HL-60 (cell line): Measurements from ENCODE around the gene ULBP2.
"Not testable (repeated sequence)": the region's sequence is repeated elsewhere in the genome, so short reads cannot be mapped to it uniquely, and the experiment has no call there.

Source experiments
- DNase-seq, 2 experiments: peaks; one replicate each; pipeline ENCODE4 v3.0.0-alpha.2; 2010 to 2020; ENCODE audit warnings: low read depth in 1 of 2, low spot score in 1 of 2
- H3K27ac ChIP-seq: fragments of 250-450 bp; sonication (Bioruptor Pico); replicated peaks from 2 replicates; pipeline ENCODE4 v1.5.1; 2020; ENCODE audit warnings: mild to moderate bottlenecking, moderate library complexity
- H3K27me3 ChIP-seq: fragments of 250-450 bp; sonication (Bioruptor Pico); 2 replicates; pipeline ENCODE4 v1.5.1; 2021; ENCODE audit warnings: mild to moderate bottlenecking, moderate library complexity; ENCODE audit not compliant: insufficient read depth, poor library complexity, severe bottlenecking
- H3K4me3 ChIP-seq: replicated peaks from 2 replicates; pipeline ENCODE4 v1.5.1; 2011; ENCODE audit warnings: mild to moderate bottlenecking, control low read depth, low read length; ENCODE audit not compliant: insufficient read depth
- CTCF ChIP-seq: IDR thresholded peaks from one replicate; pipeline ENCODE4 v1.5.1; 2011; ENCODE audit warnings: low read length, control low read depth, inconsistent platforms; ENCODE audit not compliant: insufficient read depth
- GABPA ChIP-seq: IDR thresholded peaks from 2 replicates; pipeline ENCODE4 v1.6.1; 2012; ENCODE audit warnings: low read depth
- POLR2AphosphoS5 ChIP-seq: IDR thresholded peaks from 2 replicates; pipeline ENCODE4 v1.6.1; 2012; ENCODE audit warnings: low read depth
- SPI1 ChIP-seq: IDR thresholded peaks from 2 replicates; pipeline ENCODE4 v1.6.1; 2012; ENCODE audit warnings: low read depth, mild to moderate bottlenecking, borderline replicate concordance
- TF ChIP-seq, protein P1 (sequence below): IDR thresholded peaks from 2 replicates; pipeline ENCODE4 v1.6.1; 2012; ENCODE audit warnings: low read depth; ENCODE audit not compliant: insufficient replicate concordance

Gene ULBP2

DNA sequence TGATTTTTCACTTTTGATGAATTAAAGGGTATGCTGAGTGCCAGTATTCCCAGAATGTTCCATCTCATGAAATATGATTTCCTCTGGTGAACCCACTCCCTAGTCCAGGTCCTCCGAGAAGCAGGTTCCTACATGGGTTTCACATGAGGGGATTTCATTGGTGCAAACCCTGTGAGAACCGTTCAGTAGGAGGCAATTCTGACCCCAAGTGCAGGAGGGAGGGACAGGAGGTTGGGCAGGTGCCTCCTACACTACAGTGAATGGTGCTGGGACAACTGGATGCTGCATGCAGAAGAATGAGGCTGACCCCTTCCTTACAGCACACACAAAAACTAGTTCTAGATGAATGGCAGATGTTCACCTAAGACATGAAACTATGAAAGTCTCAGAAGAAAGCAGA, 5.1 kb upstream of the ULBP2 start:
- no peak for TF ChIP-seq POLR2AphosphoS5
- no peak for TF ChIP-seq SPI1
- TF ChIP-seq GABPA: no peak
- no peak for TF ChIP-seq CTCF
- TF ChIP-seq, protein P1, sequence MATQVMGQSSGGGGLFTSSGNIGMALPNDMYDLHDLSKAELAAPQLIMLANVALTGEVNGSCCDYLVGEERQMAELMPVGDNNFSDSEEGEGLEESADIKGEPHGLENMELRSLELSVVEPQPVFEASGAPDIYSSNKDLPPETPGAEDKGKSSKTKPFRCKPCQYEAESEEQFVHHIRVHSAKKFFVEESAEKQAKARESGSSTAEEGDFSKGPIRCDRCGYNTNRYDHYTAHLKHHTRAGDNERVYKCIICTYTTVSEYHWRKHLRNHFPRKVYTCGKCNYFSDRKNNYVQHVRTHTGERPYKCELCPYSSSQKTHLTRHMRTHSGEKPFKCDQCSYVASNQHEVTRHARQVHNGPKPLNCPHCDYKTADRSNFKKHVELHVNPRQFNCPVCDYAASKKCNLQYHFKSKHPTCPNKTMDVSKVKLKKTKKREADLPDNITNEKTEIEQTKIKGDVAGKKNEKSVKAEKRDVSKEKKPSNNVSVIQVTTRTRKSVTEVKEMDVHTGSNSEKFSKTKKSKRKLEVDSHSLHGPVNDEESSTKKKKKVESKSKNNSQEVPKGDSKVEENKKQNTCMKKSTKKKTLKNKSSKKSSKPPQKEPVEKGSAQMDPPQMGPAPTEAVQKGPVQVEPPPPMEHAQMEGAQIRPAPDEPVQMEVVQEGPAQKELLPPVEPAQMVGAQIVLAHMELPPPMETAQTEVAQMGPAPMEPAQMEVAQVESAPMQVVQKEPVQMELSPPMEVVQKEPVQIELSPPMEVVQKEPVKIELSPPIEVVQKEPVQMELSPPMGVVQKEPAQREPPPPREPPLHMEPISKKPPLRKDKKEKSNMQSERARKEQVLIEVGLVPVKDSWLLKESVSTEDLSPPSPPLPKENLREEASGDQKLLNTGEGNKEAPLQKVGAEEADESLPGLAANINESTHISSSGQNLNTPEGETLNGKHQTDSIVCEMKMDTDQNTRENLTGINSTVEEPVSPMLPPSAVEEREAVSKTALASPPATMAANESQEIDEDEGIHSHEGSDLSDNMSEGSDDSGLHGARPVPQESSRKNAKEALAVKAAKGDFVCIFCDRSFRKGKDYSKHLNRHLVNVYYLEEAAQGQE: no peak
- Histone ChIP-seq H3K4me3 (no peak overlapping the region), H3K27me3 (peaks cover 68% of the 10 kb centered on the region), H3K27ac (no peak overlapping the region)
- DNase-seq: no peak

DNA sequence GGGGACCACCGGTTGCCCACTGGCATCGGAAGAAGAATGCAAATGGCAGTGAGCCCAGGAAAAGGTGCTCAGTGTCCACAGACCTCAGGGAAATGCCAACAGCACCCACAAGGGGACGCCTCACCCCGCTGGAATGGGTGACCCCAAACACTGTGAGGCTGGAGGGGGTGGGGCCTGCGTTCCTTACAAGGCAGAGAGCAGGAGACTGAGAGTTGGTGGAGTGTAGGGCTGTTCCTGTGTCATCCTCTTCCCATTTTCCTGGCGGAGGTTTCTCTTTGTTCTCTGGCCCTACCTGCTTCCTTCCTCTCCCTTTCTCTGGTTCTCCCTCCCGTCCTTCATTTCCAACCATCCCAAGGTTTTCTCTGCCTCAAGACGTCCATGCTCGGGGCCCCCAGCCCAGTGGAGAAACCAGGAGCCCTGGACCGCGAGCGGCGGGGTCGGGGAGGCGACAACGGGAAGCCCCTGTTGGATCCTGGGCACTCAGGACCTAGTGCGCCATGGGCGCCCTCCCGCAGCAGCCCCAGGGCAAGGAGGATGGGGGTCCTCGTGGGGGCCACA, 3.7 kb upstream of the ULBP2 start:
- DNase-seq, H3K27ac ChIP-seq: not testable (repeated sequence)
- peaks cover 70% of the 10 kb centered on the region for H3K27me3 ChIP-seq
- peak overlapping the region; percentile 30 for H3K4me3 ChIP-seq

- Histone ChIP-seq H3K4me3 (peak overlapping the region; percentile 30), H3K27me3 (peaks cover 67% of the 10 kb centered on the region), H3K27ac (no peak overlapping the region)
- no peak for TF ChIP-seq SPI1
- TF ChIP-seq POLR2AphosphoS5: no peak
- TF ChIP-seq GABPA: no peak
- TF ChIP-seq, protein P1: no peak
- no peak for DNase-seq
Measured at GRCh38 chr6:149938571-149939355, 3.1 kb upstream of the ULBP2 start.

- no peak for DNase-seq
- no peak overlapping the region for H3K27ac ChIP-seq
- H3K27me3 ChIP-seq: peaks cover 67% of the 10 kb centered on the region
- TF ChIP-seq, protein P1: no peak
- TF ChIP-seq POLR2AphosphoS5: no peak
- TF ChIP-seq SPI1: no peak
- TF ChIP-seq GABPA: no peak
- TF ChIP-seq CTCF: no peak
- H3K4me3 ChIP-seq: no peak overlapping the region
Measured at GRCh38 chr6:149939356-149939648, 2.5 kb upstream of the ULBP2 start.
